Measurements from ENCODE around the gene SLC10A2.

Gene SLC10A2

DNA sequence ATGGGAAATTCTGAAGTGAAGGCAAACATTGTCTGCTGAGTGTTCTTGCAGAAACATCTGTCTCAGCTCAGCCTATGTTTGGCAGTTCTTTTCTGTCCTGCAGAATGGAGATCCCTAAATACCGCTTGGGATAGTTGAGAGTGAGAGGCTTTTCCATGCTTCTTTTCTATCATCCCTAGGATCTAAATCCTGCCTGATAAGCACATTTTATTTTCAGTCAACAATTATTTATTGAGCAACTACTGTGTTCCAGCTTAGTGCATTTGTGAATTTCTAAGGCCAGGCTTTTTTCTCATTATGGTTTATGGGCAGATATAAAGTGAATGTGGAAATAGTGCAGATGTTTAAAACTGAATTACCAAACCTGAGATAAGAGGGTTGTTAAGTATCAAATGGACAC, 62.6 kb downstream of the SLC10A2 start:
- in situ Hi-C loops (cut with HindIII; ENCODE audit: low pct_ligation_motif_present, low pct_unique_long_range_greater_than_20kb, low sequenced_read_pairs): no loop called here

GRCh38 chr13:103002279-103002678, 63.9 kb downstream of the SLC10A2 start:
- DNase-seq: no peak
- in situ Hi-C loops (cut with HindIII; ENCODE audit: low pct_ligation_motif_present, low pct_unique_long_range_greater_than_20kb, low sequenced_read_pairs): no loop called here

More for the DNA sequence above, 62.6 kb downstream of the SLC10A2 start:
- DNase-seq: no peak

GRCh38 chr13:103000157-103000556, 66.1 kb downstream of the SLC10A2 start:
- in situ Hi-C loops (cut with HindIII; ENCODE audit: low pct_ligation_motif_present, low pct_unique_long_range_greater_than_20kb, low sequenced_read_pairs): no loop called here
- DNase-seq: no peak

GRCh38 chr13:102999499-102999898, 66.7 kb downstream of the SLC10A2 start:
- in situ Hi-C loops (cut with HindIII; ENCODE audit: low pct_ligation_motif_present, low pct_unique_long_range_greater_than_20kb, low sequenced_read_pairs): no loop called here

More at GRCh38 chr13:102999499-102999898, 66.7 kb downstream of the SLC10A2 start:
- no peak for DNase-seq
